PC-3 (cell line): Measurements from ENCODE around the gene ROBO3. TPM values are rescaled to one million over a fixed set of nuclear protein-coding genes. Genes with fewer than 3 reads are reported as not detected.

Experiments
- ATAC-seq: fragments of 200-7000 bp; cut with Tn5 transposase; 2 replicates; pipeline ENCODE4 v1.9.1; 2020; ENCODE audit warnings: mild to moderate bottlenecking, moderate library complexity
- BruUV-seq: library from RNA; stranded (reverse); fragments of 400-500 nt; replicated peaks from 2 replicates; lab custom pipeline; 2021; lab: Mats Ljungman, UMichigan
- CTCF ChIA-PET: fragments of 300-600 bp; sonication (Branson Sonifier 250); formaldehyde crosslinking; loops from one replicate; lab custom pipeline; 2022; ENCODE audit warnings: antibody characterized with exemption; lab: Charles Lee
- POLR2A ChIA-PET: fragments of 300-600 bp; sonication (Branson Sonifier 250); formaldehyde crosslinking; loops from one replicate; lab custom pipeline; 2022; ENCODE audit warnings: antibody characterized with exemption; ENCODE audit not compliant: unreplicated experiment; lab: Charles Lee
- DNase-seq: peaks from one replicate; pipeline ENCODE4 v3.0.0-alpha.2; 2015
- H2AFZ ChIP-seq: fragments of 300-600 bp; sonication (generic); 2 replicates; pipeline ENCODE4 v1.6.0; 2016; ENCODE audit warnings: antibody characterized with exemption, low read length
- H3F3A ChIP-seq: fragments of 300-600 bp; sonication (generic); one replicate; pipeline ENCODE4 v1.6.0; 2017; ENCODE audit warnings: antibody characterized with exemption, low read length, control low read depth, mild to moderate bottlenecking; ENCODE audit not compliant: unreplicated experiment
- H3K27ac ChIP-seq: fragments of 300-600 bp; sonication (generic); 2 replicates; pipeline ENCODE4 v1.5.1; 2016; ENCODE audit warnings: mild to moderate bottlenecking, low read length
- H3K27me3 ChIP-seq: fragments of 300-600 bp; sonication (generic); 2 replicates; pipeline ENCODE4 v1.6.1; 2016; ENCODE audit warnings: low read length, mixed read lengths
- H3K36me3 ChIP-seq: fragments of 300-600 bp; sonication (generic); 2 replicates; pipeline ENCODE4 v1.6.1; 2016; ENCODE audit warnings: low read depth, mixed run types, low read length, mixed read lengths
- H3K4me1 ChIP-seq: fragments of 300-600 bp; sonication (generic); 2 replicates; pipeline ENCODE4 v1.5.1; 2016; ENCODE audit warnings: low read length; ENCODE audit not compliant: insufficient read depth
- H3K4me2 ChIP-seq: fragments of 300-600 bp; sonication (generic); 2 replicates; pipeline ENCODE4 v1.6.0; 2016; ENCODE audit warnings: low read length
- H3K4me3 ChIP-seq: fragments of 300-600 bp; sonication (generic); 2 replicates; pipeline ENCODE4 v1.5.1; 2016; ENCODE audit warnings: mild to moderate bottlenecking, low read length, mixed read lengths
- H3K79me2 ChIP-seq: fragments of 300-600 bp; sonication (generic); 2 replicates; pipeline ENCODE4 v1.6.1; 2017; ENCODE audit warnings: low read length, mixed read lengths
- H3K9ac ChIP-seq: fragments of 300-600 bp; sonication (generic); 2 replicates; pipeline ENCODE4 v1.6.0; 2016; ENCODE audit warnings: mild to moderate bottlenecking, low read length
- H3K9me2 ChIP-seq: fragments of 300-600 bp; sonication (generic); replicated peaks from 2 replicates; pipeline ENCODE4 v1.6.1; 2016; ENCODE audit warnings: mixed run types, low read length, mixed read lengths
- H3K9me3 ChIP-seq: fragments of 300-600 bp; sonication (generic); 2 replicates; pipeline ENCODE4 v1.6.1; 2016; ENCODE audit warnings: low read length, mixed read lengths
- H4K20me1 ChIP-seq: fragments of 300-600 bp; sonication (generic); 2 replicates; pipeline ENCODE4 v1.6.1; 2016; ENCODE audit warnings: low read length, mixed read lengths
- EZH2 ChIP-seq: fragments of 300-600 bp; sonication (generic); IDR thresholded peaks from one replicate; pipeline ENCODE4 v1.6.1; 2017; ENCODE audit warnings: antibody characterized with exemption, mild to moderate bottlenecking, low read length; ENCODE audit not compliant: unreplicated experiment
- EZH2phosphoT487 ChIP-seq: fragments of 300-600 bp; sonication (generic); IDR thresholded peaks from 2 replicates; pipeline ENCODE4 v1.6.1; 2018; ENCODE audit warnings: mild to moderate bottlenecking, antibody characterized with exemption, low read length, borderline replicate concordance
- intact Hi-C: fragments of 100-400 bp; cut with micrococcal nuclease; formaldehyde crosslinking; loops from 2 replicates; pipeline ENCODE4 v1.9.0; 2023
- total RNA-seq: library from RNA; depleted of rRNA; stranded (reverse); fragments of >200 nt; gene quantifications from 2 replicates; pipeline ENCODE4 v1.2.3, GENCODE V29; 2014
- TF ChIP-seq, protein P1 (sequence below): fragments of 300-600 bp; sonication (generic); conservative IDR thresholded peaks from 2 replicates; pipeline ENCODE4 v1.5.1; 2017; ENCODE audit warnings: antibody characterized with exemption, low read depth, mild to moderate bottlenecking, low read length

The ROBO3 gene
- total RNA-seq, 1 experiment from 2014 or later = 18.5 TPM

DNA sequence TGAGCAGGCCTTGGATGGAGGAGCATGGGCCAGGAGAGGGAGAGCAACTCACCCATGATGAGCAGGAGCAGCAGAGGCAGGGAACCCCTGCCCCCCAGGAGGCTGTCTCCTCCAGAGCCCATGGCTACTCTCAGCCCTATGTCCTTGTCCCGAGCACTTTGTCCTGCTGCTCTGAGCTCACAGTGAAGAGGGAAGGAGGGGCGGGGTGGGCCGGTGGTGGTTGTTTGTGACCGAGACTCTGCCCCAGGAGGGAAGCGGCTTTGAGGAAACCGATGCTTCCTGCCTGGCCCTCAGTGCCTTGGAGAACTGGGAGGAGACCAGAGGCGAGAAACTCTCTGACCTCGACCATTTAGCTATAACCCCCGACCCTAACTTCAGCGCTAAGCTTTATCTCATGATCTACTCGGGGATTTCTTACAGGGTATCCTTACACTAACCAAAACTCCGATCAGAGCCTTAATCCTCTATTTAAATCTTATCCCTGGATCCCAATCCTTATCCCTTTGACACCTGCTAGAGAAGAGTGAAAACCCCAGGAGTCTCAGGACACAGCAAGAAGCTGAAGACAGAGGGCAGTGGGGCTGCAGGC, 32.5 kb downstream of the ROBO3 start, which contains the start of gene ROBO4:
ROBO4 (minus strand) TSS at position 192 of the 589 bp plus-strand sequence; CDS start at position 122, 70 bp downstream.
- ChIA-PET POLR2A (interaction anchor here (0.7 to 1.8 kb wide), 2 partner anchors 22 to 172 kb away, joined by 3 to 17 read pairs; no protein-coding TSS in a partner anchor), CTCF (interaction anchor here (1.6 to 1.7 kb wide), 2 partner anchors 22 to 56 kb away, joined by 8 to 20 read pairs; partner anchors contain the start of gene CCDC15)
- peak within 1 kb of the TSS; percentile 88 for H3K27ac ChIP-seq

DNA sequence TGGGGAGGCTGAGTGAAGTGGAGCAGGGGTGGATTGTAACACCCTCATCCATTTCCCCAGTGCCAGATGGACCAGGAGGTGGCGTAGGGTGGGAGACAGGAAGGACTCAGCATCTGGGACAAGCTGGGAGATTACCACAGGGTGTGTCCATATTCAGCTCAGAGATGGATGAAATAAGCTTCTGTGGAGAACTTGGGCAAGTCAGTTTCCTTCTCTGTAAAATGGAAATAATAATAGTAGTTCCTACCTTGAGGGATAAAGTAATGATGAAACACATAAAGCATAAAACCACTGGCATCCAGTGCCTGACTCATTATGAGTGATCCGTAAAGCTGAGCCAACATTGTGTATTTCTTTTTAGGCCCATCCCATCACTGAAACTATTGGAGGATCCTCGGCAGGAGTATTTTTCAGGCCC, 33.0 kb downstream of the ROBO3 start:
- Histone ChIP-seq H2AFZ (peak overlapping the region; percentile 63), H3F3A (peaks cover 15% of the 10 kb centered on the region), H4K20me1 (no peaks in the 10 kb centered on the region), H3K4me3 (peak overlapping the region; percentile 19; the same call in 1 of the 2 replicates), H3K27ac (peak overlapping the region; percentile 88), H3K9ac (peak overlapping the region; percentile 58), H3K4me1 (peaks cover 77% of the 10 kb centered on the region), H3K36me3 (no peaks in the 10 kb centered on the region), H3K27me3 (no peaks in the 10 kb centered on the region), H3K9me3 (no peaks in the 10 kb centered on the region), H3K79me2 (0 out of 2 replicates have a peak, but pooled peaks cover 4% of the 10 kb centered on the region), H3K4me2 (peak overlapping the region; percentile 71), H3K9me2 (no peaks in the 10 kb centered on the region)
- ChIA-PET POLR2A (interaction anchor here (0.7 to 1.8 kb wide), 3 partner anchors 22 to 172 kb away, joined by 3 to 17 read pairs (median 3); partner anchors contain the start of gene CCDC15), CTCF (interaction anchor here (0.5 to 1.7 kb wide), 4 partner anchors 22 to 496 kb away, joined by 3 to 20 read pairs (median 10); partner anchors contain the start of gene CCDC15)
- DNase-seq (peak; percentile 97), ATAC-seq (peak; percentile 60)
- no TSS peak for BruUV-seq
- intact Hi-C loops = loop anchor here (1.0 kb wide), 2 partner anchors 22 to 61 kb away; no protein-coding TSS in a partner anchor
- TF ChIP-seq EZH2phosphoT487 = no peak
- no peak for TF ChIP-seq EZH2
- TF ChIP-seq, protein P1, sequence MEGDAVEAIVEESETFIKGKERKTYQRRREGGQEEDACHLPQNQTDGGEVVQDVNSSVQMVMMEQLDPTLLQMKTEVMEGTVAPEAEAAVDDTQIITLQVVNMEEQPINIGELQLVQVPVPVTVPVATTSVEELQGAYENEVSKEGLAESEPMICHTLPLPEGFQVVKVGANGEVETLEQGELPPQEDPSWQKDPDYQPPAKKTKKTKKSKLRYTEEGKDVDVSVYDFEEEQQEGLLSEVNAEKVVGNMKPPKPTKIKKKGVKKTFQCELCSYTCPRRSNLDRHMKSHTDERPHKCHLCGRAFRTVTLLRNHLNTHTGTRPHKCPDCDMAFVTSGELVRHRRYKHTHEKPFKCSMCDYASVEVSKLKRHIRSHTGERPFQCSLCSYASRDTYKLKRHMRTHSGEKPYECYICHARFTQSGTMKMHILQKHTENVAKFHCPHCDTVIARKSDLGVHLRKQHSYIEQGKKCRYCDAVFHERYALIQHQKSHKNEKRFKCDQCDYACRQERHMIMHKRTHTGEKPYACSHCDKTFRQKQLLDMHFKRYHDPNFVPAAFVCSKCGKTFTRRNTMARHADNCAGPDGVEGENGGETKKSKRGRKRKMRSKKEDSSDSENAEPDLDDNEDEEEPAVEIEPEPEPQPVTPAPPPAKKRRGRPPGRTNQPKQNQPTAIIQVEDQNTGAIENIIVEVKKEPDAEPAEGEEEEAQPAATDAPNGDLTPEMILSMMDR = peak; percentile 53

More for the DNA sequence above, 32.5 kb downstream of the ROBO3 start, which contains the start of gene ROBO4:
- H4K20me1 ChIP-seq = no peaks in the 10 kb centered on the region
- H3K9ac ChIP-seq = peak within 1 kb of the TSS; percentile 58
- peak within 1 kb of the TSS; percentile 71 for H3K4me2 ChIP-seq
- H3K9me2 ChIP-seq = no peaks in the 10 kb centered on the region
- H3K9me3 ChIP-seq = no peaks in the 10 kb centered on the region
- H3K27me3 ChIP-seq = no peaks in the 10 kb centered on the region
- ATAC-seq (no peak), DNase-seq (no peak)
- intact Hi-C loops = loop anchor here (1.0 kb wide), 2 partner anchors 21 to 60 kb away; no protein-coding TSS in a partner anchor
- peak within 1 kb of the TSS; percentile 63 for H2AFZ ChIP-seq
- H3K4me1 ChIP-seq = peaks cover 72% of the 10 kb centered on the region
- TF ChIP-seq, protein P1 = no peak
- TF ChIP-seq EZH2phosphoT487 = no peak
- TF ChIP-seq EZH2 = no peak
- no TSS peak for BruUV-seq
- 0 out of 2 replicates have a peak, but pooled peaks cover 4% of the 10 kb centered on the region for H3K79me2 ChIP-seq
- H3K36me3 ChIP-seq = no peaks in the 10 kb centered on the region
- H3F3A ChIP-seq = peaks cover 15% of the 10 kb centered on the region
- peak within 1 kb of the TSS; percentile 19; the same call in 1 of the 2 replicates for H3K4me3 ChIP-seq
